IPS DF 4.7 (cell line): ENCODE data around the gene IGF2BP2.
"Not testable (repeated sequence)": the region's sequence is repeated elsewhere in the genome, so short reads cannot be mapped to it uniquely, and the experiment has no call there.

Experiments used
- DNase-seq: peaks from one replicate; pipeline ENCODE4 v3.0.0-alpha.2; 2013; ENCODE audit warnings: low spot score; ENCODE audit errors: extremely low read depth

Gene IGF2BP2

GRCh38 chr3:185716436-185717108 is 108.3 kb downstream of the IGF2BP2 start:
- DNase-seq: no peak

GRCh38 chr3:185715091-185715490 is 109.8 kb downstream of the IGF2BP2 start:
- peak; percentile 58 for DNase-seq

DNA sequence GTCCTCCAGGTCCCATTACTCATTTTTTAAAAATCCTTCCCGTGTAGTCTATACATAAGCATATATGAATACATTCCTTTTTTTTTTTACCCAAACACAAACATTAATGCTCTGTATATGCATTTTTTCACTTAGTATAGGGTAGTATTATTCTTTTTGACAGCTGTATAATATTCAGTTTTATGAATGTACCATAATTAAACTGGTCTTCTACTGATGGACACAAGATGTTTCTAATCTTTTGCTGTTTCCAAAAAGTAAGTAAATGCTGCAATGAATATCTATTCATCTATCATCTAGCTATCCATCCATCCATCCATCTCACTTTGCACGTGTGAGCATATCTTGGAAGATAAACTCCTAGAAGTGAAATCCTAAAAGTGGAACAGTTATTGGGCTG is 110.8 kb downstream of the IGF2BP2 start:
- no peak for DNase-seq

DNA sequence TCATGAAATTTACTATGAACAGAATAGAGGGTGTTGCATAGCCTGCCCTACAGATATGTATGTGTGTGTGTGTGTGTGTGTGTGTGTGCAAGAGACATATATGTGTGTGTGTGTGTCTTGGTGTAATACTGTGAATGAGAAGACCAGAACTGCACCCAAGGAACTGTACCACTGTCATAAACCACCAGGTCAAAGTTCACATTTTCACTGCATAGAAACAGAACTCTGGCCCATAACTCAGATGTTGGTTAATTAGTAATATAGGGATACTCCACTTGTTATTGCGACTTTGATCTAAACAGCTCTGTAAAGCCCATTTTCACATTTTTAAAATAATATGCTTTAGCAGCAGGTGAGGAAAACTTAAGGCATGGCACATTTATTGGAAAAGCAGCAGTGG is 111.8 kb downstream of the IGF2BP2 start:
- DNase-seq: no peak

DNA sequence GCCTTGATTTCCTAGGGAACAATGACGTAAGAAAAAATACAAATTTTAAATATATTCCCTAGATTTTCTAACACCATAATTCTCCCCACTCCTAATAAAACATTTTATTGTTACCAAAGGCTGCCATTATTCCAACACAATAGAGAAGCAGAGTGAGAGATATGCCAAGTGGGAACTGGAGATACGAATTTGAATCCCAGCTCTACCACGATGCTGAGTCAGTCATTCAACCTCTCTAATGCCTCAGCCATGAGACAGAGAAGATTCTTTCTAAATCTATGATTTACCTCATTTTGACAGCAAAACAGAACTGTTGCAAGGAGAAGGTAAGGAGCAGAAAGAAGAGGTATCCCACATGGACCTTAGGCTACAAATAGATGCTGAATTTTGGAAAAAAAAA is 112.5 kb downstream of the IGF2BP2 start:
- DNase-seq: no peak

- DNase-seq: no peak
Measured at GRCh38 chr3:185711255-185711870, 113.5 kb downstream of the IGF2BP2 start.

DNA sequence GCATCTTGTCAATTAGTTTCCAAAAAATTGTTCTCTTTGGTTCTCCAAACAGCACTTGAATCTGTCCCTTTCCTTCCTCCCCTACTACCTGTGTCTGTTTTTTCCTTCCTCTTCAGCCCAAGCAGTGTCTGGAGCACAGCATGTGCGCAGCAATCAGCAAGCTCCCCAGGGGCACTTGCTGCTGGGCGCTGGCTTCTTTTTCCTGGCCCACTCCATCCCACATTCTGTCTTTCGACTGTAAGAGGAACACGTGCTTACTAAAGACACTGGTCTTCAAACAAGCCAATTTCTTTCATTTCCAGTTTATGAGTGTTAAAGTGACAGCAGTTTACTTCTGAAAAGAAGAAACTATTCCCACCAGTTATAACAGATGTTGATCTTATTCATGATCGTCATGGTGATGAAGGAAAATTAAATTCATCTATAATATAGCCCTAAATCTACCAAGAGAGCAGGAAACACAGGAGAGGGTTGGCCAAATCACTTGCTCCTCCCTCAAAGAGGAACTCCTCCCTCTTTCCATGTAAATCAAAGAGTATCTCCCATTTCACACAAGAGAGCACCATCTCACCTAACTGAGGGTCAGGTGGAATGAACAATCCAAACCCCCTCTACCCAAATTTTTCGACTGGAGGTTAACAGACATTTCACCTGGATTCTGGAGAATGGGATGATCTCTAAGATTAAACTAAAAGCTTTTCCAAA is 115.4 kb downstream of the IGF2BP2 start:
- no peak for DNase-seq

DNA sequence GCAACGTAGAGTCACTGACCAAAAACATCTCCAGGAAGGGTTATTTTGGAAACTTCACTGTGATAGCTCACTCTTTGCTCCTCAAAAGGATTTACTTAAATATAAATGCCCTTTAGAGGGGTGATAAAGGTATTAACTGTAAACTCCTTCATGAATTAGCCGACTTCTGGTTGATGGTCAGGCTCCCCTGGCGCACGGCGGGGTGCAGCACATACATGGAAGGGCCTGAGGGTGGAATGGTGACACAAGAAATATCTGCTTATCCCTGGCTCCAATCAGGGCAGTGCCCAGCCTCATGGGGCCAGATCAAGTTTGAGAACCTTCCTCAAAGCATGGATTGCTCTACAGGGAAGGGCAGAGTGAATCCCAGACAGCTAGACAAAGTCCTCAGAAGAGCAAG is 116.5 kb downstream of the IGF2BP2 start:
- no peak for DNase-seq

- DNase-seq: no peak
Measured at GRCh38 chr3:185705498-185705897, 119.3 kb downstream of the IGF2BP2 start.

GRCh38 chr3:185702262-185703225 is 122.3 kb downstream of the IGF2BP2 start:
- DNase-seq: no peak

- DNase-seq: no peak
Measured at GRCh38 chr3:185701611-185702261, 123.1 kb downstream of the IGF2BP2 start.

- DNase-seq: no peak
Measured at GRCh38 chr3:185699927-185700326, 124.9 kb downstream of the IGF2BP2 start.

DNA sequence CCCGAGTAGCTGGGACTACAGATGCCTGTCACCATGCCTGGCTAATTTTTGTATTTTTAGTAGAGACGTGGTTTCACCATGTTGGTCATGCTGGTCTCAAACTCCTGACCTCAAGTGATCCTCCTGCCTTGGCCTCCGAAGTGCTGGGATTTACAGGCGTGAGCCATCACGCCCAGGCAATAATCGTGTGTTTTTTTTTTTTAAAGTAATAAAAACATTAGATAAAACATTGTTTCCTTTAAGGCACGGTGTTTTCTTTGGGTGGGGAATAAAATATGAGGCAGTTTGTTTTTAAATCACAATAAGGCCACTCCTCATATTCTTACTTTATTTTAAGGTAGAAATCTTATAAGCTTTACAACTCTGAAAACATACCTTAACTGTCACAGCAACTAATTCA is 127.6 kb downstream of the IGF2BP2 start:
- DNase-seq: not testable (repeated sequence)

GRCh38 chr3:185696039-185696438 is 128.8 kb downstream of the IGF2BP2 start:
- DNase-seq: no peak

DNA sequence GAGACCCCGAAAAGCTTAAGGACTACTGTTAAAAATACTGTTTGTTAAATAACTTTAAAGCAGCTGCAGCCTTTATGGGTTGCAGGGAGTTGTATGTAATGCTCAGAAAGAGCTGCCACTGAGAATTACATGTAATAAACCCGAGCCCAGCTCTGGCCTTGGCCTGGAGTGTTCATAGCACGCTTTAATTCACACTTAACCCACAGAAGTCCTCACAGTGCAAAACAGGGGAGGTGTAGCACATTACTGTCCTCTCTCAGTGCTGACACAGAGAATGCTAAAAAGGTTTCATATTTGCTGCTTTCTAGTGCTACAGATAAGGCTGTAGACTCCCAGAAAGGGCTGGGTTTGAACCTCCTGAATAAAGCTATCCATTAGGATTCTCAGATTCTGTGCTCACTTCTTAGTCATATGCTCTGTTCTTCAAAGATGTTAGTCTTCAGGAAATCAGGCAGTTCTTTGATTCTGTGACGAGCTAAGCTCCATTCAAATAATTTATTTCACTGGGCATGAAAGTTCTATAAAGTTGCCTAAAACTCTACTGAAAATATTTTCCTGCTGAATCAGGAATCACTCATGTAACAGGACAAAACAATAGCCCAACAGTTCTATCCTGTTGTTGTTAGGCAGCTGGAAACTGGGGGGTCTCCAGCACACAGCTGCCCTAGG is 130.7 kb downstream of the IGF2BP2 start:
- DNase-seq: no peak

- DNase-seq: no peak
Measured at GRCh38 chr3:185691622-185692021, 133.2 kb downstream of the IGF2BP2 start.

GRCh38 chr3:185687271-185687878 is 137.5 kb downstream of the IGF2BP2 start:
- DNase-seq: no peak

GRCh38 chr3:185685231-185686035 is 139.4 kb downstream of the IGF2BP2 start:
- DNase-seq: no peak

- no peak for DNase-seq
Measured at GRCh38 chr3:185680231-185680630, 144.6 kb downstream of the IGF2BP2 start.
